ENCODE data around the gene NDUFV1.

DNA sequence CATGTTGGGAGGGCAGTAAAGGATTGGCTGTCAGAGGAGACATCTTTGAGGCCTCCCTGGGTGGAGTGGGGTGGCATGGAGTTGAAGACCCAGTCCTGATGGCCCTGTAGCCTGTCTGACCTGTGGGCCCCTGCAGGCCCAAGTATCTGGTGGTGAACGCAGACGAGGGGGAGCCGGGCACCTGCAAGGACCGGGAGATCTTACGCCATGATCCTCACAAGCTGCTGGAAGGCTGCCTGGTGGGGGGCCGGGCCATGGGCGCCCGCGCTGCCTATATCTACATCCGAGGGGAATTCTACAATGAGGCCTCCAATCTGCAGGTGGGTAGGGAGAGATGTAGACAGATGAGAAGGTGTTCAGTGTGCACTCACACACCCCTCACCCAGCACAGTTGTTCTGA lies 2.6 kb downstream of the NDUFV1 start:
- TF ChIP-seq YY1 (IDR thresholded peaks at IDR 0.05; ENCODE audit: insufficient read depth, insufficient read length) (no peak), SUZ12 (IDR thresholded peaks at IDR 0.05; ENCODE audit: extremely low read depth, insufficient read depth, insufficient read length) (no peak), ZNF274 (IDR thresholded peaks at IDR 0.05; ENCODE audit: low read depth, low read length) (no peak)
